GM21447 (cell line): ENCODE results near the gene FNBP1.
A peak's percentile ranks its signal among the peaks of the same experiment; 100 is the strongest.

ENCODE experiments used
- ATAC-seq: cut with Tn5 transposase; IDR thresholded peaks from one replicate; pipeline ENCODE4 v1.9.1; 2021; ENCODE audit not compliant: unreplicated experiment

Gene FNBP1

DNA sequence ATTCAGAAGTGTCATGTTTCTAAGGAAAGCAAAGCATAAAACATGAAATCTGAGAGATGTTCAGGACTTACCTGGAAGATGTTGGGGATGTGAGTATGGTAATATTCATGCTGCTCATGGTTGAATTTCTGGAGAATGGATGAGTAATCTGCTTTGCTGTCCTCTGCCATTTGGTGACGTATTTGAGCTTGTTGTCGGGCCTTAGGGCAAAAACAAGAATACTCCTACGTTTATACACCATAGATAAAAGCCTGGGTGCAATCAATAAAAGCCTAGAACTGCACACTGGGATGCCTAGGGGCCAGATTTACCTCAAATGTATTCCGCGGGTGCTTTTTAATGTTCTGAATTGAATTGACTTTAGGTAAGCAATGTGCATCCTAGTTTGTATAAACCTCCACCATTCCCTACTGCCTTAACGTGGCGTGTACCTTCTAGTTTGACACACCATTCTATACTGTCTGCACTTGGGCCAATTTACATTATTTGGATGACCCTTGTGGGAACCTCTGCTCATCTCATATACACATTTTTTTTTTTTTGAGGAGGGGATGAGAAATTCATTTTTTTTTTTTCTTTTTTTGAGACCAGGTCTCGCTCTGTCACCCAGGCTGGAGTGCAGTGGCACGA, 113.4 kb downstream of the FNBP1 start:
- ATAC-seq: no peak

DNA sequence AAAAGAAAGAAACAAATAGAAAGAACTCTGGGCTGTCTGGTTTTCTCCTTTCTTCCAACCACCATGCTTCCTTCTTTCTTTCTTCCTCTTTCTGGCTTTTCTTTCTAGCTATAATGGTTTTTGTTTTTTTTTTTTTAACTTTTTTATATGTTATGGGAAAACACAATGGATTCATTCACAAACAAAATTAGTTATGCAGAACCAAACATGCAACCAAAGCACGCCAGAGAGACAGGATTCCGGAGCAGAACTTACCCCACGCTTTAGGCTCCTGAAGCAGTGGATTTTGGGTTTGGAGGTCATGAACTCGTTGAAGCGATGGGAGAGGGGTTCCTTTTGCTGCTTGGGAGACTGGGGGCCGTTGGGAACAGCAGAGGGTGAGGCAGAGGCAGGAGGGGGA, 119.4 kb downstream of the FNBP1 start:
- ATAC-seq: no peak

DNA sequence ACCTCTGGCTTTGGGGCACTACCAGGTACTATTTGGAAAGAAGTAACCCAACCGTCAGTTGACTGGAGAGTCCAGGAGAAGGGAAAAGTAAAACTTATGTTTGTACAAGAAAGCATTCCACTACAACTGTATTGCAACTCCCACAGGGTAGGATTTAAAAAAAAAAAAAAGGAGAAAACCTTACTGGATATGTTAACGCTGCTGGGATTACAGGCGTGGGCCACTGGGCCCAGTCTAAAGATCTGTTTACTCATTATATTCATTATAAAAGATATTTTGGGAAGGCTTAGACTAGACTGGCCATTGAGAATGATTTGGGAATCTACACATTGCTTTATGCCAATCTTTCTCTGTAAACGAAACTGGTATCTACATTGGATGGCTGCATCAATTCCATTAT, 121.1 kb downstream of the FNBP1 start:
- ATAC-seq: no peak

DNA sequence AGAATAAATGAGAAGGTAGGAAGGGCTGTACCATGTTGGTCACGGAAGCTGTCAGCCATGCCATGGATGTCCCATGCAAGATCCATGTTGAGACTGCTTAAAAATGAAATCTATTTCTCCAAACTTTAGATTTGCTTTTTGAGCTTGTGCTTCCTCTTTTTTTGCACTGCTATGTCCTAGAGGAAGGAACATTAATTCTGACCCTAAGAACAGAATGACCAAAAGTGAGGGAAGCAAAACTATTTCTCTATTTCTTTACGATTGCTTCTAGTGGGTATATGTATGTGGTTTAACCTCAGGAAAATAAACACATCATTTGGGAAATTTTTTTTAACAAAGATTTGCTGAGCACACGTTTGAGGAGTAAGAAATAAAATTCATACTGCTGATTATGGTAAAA, 123.1 kb downstream of the FNBP1 start:
- no peak for ATAC-seq

DNA sequence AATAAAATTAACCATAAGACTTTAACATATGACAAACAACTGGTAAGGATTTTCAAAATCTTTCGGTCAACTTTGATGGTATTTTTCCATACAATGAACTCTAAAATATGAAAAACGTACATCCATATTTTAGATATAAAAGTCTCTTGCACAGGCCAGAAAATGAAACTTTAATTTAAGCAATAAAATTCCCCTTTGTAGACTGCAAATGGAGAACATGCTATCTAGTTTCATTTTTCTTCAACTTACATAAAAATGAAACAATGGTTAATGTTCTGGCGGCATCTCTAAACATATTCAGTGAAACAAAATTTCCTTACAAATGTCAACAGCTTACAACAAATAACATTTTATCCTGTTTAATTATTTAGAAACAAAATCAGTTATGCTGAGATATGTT, 123.7 kb downstream of the FNBP1 start:
- ATAC-seq: no peak

DNA sequence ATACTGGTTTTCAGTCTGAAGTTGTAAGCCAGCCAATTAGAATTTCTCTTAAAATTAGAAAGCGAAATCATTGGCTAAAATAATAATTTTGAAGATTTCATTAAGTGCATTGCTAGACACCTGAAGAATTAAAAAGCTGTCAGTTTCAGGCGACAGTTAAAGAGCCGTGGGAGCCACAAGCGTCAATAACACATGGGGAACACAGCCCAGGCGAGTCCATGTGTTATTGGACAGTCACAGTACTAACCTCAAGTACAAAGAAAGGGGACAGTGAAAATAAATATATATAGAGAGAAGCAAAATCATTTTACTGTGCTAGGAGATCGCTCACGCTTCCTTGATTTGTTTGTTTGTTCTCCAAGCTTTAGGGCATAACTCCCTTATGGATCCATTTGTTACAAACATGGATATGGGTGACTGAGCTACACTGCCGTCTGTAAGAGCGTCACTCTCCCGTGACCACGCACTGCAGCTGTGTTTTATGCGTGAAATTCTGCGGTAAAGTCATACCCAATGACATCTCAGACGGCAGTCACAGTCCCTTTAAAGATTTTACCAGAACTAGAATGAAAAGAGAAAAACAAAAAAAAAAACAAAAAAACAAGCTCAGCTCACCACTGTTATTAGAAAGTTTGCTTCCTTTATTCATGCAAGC, 124.6 kb downstream of the FNBP1 start:
- ATAC-seq: no peak

DNA sequence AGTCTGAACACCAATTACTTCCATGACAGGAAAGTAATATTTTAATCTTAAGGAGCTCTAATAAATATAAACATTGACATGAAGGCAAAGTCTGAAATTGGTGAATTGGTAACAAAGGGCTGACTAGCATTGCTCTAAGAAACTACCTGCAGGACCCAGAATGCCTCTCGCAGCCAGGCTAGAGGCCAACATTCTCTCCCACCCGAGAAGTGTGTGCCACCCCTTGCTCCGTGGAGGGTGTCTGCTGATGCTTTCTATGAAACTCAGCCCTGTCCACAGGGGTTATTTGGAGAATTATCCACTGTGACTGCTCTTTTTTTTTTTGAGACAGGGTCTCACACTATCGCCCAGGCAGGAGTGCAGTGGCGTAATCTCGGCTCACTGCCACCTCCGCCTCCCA, 126.3 kb downstream of the FNBP1 start:
- ATAC-seq: no peak

DNA sequence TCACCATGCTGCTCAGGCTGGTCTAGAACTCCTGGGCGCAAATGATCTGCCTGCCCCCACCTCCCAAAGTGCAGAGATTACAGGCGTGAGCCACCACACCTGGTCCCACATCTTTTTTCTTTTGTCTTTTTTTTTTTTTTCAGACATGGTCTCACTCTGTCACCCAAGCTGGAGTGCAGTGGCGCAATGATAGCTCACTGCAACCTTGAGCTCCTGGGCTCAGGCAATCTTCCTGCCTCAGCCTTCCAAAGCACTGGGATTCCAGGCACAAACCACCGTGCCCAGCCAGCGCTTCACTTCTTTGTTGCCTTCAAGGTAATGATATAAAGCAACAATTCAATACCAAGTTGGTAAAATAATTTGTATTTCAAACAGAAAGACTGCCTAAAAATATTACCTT, 128.9 kb downstream of the FNBP1 start:
- ATAC-seq: no peak

DNA sequence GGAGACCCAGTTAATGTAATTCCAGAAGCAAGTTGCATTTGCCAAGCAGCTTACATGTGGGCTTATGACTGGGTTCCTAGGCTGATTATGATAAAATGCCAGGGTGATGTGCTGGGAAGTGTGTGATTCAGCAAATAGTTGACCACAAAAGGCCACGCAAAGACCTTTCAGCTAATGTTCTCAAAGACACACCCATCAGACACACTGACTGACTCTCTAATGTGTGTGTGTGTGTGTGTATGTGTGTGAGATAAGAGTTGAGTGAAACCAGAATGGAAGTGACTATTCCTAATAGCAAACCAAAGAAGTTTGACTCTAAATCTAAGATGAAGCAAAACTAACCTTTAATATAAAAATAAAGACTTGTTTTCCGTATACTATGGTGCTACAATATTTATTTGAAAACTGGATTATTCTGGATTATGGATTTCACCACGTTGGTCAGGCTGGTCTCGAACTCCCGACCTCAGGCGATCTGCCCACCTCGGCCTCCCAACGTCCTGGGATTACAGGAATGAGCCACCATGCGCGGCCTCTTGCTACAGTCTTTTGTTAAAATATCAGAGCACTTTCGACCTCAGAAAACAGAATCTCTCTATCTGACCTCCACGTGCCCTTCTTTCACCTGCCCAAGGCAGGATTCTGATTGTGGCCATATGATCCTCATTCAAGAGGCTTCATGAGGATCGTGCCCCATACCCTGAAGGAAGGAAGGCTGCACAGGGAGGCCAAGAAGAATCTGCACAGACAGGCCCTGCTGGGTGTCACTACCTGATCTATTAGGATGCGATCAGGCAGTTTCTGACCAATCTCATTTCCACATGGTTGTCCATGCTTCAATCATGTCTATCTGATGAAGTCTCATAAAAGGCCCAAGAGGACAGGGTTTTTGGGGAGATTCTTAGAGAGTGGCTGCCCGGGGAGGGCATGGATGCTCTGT, 132.1 kb downstream of the FNBP1 start:
- ATAC-seq: no peak

DNA sequence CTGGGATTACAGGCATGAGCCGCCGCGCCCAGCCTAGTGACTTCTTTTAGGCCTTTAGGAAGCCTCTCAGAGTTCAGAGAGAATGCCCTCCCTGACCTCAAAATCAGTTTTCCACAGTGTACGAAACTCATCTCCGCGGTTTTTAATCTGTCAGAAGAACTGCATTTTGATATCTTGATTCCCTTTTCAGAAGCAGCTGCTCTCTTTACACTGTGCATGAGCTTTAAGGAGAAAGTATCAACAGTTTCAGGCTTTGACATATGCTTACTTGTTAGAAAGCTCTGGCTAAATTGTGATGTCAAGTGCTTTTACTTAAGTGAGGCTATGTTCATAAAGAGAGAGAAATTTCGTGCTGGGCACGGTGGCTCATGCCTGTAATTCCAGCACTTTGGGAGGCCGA, 133.1 kb downstream of the FNBP1 start:
- ATAC-seq: no peak

DNA sequence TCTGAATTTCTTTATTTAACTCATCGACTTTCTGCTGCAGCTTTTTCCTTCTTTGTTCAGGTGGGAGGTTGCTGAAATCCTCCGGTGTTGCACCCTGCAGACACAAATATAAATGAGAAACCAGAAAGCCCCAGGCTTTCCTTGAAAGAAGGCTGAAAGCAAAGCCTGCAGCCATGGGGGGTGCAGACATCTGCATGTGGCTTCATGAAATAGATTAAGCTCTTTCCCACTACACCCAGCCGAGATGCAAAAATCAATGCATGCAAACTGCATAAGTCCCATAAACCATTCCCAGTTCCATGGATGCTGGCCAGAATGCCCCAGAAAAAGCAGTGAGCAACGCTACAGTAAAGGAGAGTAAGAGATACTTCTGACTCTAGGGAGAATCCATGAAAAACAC, 134.1 kb downstream of the FNBP1 start:
- ATAC-seq: no peak

DNA sequence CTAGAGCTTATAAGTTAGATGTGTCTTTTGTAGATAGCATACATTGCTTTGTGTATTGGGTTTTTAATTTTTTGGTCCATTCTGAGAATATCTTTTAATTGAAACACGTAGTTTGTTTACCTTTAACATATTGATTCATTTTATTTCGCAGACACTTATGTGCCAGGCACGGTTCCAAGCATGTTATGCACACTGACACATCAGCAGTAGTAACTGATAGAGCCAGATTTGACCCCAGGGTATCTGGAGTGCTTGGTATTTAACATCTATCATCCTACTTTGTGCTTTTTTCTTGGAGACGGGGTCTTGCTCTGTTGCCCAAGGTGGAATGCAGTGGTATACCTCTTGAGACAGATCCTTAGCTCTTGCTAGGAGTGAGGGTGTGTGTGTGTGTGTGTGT, 135.8 kb downstream of the FNBP1 start:
- ATAC-seq: no peak

DNA sequence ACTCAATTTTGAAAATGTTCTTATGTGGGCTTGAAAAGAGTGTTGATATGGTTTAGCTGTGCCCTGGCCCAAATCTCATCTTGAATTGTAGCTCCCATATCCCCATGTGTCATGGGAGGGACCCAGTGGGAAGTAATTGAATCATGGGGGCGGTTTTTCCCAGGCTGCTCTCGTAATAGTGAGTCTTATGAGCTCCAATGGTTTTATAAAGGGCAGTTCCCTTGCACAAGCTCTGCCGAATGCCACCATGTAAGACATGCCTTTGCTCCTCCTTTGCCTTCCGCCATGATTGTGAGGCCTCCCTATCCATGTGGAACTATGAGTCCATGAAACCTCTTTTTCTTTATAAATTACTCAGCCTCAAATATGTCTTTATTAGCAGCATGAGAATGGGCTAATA, 136.7 kb downstream of the FNBP1 start:
- no peak for ATAC-seq

DNA sequence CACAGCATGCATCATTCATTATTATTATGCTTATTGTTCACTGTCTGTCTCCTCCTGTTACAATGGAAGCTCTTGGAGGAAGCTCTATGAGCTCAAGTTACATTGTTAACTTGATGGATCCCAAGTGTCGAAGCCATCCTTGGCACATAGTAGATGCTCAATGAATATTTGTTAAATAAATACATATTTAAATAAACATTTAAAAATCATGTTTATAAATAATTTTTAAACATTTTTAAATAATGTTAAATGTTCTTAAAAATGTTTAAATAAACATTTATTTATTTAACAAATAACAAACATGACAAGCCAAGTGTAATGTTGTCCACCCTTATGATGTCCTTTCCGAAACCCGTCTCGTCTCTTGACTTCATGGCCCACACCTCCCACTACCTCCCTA, 138.3 kb downstream of the FNBP1 start:
- ATAC-seq: no peak

DNA sequence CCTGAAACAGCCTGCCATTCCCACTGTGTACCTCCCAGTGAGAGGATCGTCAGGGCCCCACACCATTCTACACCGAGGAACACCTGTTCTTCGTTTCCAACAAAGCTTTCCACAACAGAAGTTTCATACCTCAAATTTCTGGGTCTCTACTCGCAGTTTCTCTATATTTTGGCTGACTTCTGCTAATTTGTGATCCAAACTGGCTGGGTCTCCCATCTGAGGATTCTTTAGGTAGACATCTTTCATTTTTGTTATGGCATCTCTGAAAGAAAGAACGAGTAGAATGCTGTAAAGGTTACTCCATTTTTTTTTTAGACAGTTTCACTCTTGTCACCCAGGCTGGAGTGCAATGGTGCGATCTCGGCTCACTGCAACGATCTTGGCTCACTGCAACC, 140.3 kb downstream of the FNBP1 start:
- no peak for ATAC-seq

DNA sequence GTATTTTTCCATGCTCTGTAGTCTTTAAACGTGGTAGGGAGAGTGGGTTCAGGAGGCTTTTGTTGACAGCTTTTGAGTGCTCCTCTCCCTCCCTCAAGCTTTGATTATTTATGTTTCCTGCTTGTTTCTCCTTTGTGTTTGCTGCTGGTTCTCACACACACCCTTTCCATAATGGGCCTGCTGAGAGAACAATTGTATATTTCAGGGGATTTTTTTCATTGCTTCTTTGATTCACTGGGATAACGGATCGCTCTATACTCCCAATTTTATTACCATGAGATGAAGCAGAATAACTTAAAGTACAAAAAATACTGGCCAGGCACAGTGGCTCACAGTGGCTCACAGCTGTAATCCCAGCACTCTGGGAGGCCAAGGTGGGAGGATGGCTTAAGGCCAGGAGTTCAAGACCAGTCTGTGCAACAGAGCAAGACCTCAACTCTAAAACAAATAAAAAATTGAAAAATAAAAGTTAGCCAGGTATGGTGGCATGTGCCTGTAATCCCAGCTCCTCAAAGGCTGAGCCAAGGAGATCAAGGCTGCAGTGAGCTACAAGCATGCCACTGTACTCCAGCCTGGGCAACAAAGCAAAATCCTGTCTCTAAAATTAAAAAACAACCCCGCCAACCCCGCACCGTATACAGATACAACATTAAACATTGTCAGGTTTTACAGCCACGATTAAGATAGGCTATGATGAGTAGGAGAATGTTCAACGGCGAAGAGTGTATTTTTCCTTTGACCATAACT, 140.8 kb downstream of the FNBP1 start:
- ATAC-seq: no peak

DNA sequence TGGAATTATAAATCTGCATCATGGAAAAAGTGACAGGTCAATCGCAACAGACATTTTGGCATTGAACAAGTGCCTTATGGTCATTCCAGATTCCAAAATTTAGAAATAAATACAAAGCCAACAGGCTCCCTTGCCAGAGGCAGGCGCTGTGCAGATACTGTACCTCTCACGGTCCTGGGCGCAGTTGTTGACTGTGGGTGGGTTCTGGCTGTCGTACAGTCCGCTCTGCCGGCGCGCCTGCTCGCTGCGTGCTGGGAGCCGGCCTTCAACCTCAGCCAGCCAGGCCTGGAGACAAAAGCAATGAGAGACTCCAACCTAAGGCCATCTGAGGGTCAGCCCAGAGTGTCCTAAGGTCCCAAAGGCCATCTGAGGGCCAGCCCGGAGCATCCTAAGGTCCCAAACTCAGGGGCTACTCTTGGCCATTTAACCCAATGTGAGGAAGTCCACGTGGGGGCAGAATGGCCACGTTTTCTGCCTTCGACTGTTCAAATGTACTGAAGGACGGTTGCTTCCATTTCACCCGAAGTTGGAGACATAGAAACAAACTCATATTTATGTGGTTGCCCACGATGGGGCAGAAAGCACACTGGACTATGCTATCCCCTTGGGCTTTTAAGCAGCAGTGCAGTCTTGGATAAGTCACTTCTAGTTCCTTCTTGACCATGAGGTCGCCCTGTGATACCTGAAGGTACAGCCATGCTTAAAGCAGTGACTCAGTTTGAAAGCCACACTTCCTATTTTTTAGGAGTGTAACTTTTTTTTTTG, 142.5 kb downstream of the FNBP1 start:
- ATAC-seq: peak; percentile 86

DNA sequence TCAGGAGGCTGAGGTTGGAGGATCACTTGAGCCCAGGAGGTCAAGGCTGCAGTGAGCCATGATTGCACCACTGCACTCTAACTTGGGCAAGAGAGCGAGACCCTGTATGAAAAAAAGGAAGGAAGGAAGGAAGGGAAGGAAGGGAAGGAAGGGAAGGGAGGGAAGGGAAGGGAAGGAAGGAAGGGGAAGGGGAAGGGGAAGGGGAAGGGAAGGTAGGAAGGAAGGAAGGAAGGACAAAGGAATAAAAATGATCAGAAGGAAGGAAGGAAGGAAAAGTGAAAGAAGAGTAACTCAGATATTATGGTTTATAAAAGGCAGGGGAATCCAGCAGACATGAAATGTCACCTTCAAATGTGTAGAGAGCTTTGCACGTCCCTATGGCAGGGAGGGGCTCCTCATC, 143.4 kb downstream of the FNBP1 start:
- ATAC-seq: no peak

DNA sequence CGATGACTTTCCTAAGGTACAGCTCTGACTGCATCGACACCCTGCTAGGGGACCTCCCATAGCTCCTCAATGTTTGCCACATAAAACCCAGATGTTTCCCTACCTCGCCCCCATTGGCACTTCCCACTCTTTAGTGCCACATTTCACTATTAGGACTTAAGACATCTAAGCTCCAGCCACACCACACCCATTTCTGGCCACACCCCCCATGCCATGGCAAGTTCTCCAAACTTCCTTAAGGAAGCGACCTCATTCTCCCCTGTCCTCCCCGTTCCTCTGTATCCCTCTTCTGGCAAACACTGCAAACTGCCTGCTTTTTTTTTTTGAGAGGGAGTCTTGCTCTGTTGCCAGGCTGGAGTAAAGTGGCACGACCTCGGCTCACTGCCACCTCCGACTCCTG, 144.8 kb downstream of the FNBP1 start:
- no peak for ATAC-seq

DNA sequence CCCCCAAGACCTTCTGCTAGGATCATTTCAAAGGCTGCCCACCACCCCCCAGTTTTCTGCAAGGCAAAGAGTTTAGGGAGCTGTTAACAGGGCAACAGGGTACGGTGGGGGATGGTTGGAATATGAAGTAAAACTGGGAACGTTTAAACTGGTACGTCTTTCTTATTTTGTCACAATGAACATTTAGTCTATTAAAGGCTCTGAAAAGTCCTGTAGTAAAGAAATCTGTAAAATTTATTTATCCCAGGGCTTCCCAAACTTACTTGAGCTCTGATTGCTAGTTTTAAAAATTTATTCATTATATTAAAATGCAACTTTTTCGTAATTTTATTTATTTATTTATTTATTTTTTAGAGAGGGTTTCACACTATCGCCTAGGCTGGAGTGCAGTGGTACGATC, 145.7 kb downstream of the FNBP1 start:
- ATAC-seq: no peak
